ENCODE data around the gene JSRP1. TPM values are rescaled to one million over a fixed set of nuclear protein-coding genes. Genes with fewer than 3 reads are reported as not detected.

The JSRP1 gene
- total RNA-seq, 1 donor from 2014 or later, result not detected

- H3K9me3 ChIP-seq, result no peaks in the 10 kb centered on the region
- TF ChIP-seq, protein P1, sequence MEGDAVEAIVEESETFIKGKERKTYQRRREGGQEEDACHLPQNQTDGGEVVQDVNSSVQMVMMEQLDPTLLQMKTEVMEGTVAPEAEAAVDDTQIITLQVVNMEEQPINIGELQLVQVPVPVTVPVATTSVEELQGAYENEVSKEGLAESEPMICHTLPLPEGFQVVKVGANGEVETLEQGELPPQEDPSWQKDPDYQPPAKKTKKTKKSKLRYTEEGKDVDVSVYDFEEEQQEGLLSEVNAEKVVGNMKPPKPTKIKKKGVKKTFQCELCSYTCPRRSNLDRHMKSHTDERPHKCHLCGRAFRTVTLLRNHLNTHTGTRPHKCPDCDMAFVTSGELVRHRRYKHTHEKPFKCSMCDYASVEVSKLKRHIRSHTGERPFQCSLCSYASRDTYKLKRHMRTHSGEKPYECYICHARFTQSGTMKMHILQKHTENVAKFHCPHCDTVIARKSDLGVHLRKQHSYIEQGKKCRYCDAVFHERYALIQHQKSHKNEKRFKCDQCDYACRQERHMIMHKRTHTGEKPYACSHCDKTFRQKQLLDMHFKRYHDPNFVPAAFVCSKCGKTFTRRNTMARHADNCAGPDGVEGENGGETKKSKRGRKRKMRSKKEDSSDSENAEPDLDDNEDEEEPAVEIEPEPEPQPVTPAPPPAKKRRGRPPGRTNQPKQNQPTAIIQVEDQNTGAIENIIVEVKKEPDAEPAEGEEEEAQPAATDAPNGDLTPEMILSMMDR (IDR thresholded peaks at IDR 0.05), result no peak
- intact Hi-C loops (cut with DNase I), result no loop called here
- H3K27me3 ChIP-seq (ENCODE audit: low read depth), result no peaks in the 10 kb centered on the region
- ATAC-seq (no peak), DNase-seq (no peak)
- no peak overlapping the region for H3K4me3 ChIP-seq
- peaks cover 97% of the 10 kb centered on the region for H3K36me3 ChIP-seq
- no peaks in the 10 kb centered on the region for H3K4me1 ChIP-seq
- no peak overlapping the region for H3K27ac ChIP-seq
Measured at GRCh38 chr19:2226051-2226839, 30.0 kb downstream of the JSRP1 start.

DNA sequence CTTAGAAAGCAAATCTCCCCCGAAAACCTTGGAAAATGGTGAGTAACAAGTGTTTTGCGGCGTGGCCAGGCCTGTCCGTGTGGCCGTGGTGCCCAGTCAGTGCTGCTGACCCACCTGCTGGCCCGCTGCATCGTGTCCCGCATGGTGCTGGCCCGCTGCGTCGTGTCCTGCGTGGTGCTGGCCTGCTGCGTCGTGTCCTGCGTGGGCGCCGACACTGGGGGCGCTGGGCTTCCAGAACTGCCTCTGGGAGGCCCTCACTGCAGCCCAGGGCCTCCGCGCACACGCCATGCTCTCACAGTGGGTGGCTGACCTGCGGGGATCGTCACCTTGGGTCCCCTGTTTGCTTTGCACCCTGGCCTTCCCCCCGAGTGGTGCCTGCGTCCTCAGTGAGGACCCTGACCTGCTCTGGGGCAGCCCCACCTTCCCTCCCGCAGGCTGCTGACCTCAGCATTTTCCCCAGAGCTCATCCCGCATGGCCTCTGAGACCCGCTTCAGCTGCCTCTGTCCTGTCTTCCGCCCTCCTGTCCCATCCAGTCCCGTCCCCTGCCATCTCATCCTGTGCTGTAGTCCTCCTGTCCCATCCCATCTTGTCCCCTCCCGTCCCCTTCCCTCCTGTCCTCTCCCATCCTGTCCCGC, 30.7 kb downstream of the JSRP1 start:
- intact Hi-C loops (cut with DNase I), result no loop called here
- Histone ChIP-seq H3K27ac (no peak overlapping the region), H3K4me1 (no peaks in the 10 kb centered on the region), H3K27me3 (ENCODE audit: low read depth) (no peaks in the 10 kb centered on the region), H3K36me3 (peaks cover 97% of the 10 kb centered on the region), H3K9me3 (no peaks in the 10 kb centered on the region), H3K4me3 (no peak overlapping the region)
- TF ChIP-seq, protein P1 (IDR thresholded peaks at IDR 0.05), result no peak
- ATAC-seq, result no peak
- DNase-seq, result no peak

DNA sequence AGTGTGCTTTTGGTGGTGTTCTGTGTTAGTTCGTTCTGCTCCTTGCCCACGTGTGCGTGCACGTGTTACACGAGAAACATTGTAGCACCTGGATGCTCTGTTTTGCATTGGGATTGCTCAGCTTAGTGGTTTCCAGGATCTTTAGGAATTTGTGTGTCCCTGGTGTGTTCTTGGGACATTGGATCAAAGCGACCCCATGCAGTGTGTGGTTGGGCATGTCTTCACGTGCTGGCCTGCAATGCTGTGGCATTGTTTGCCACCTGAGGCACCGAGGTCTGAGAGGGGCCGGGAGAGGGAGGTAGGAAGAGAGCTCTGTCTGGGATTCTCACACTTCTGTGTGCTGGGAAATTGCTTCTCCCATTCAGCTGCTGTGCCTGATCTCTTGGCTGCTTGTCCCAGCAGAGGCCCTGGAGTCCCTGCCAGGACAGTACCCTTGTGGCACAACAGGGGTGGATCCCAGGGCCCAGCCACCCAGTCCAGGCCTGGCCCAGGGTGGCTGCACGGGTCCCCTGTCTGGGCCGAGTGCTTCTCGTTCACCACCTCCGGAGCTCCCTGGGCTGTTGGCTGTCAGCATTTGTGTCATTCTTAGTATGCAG, 31.4 kb downstream of the JSRP1 start:
- no peak overlapping the region for H3K27ac ChIP-seq
- ATAC-seq (no peak), DNase-seq (no peak)
- H3K36me3 ChIP-seq, result peaks cover 97% of the 10 kb centered on the region
- H3K9me3 ChIP-seq, result no peaks in the 10 kb centered on the region
- intact Hi-C loops (cut with DNase I), result no loop called here
- no peaks in the 10 kb centered on the region for H3K4me1 ChIP-seq
- TF ChIP-seq, protein P1 (IDR thresholded peaks at IDR 0.05), result no peak
- H3K4me3 ChIP-seq, result no peak overlapping the region
- no peaks in the 10 kb centered on the region for H3K27me3 ChIP-seq (ENCODE audit: low read depth)

DNA sequence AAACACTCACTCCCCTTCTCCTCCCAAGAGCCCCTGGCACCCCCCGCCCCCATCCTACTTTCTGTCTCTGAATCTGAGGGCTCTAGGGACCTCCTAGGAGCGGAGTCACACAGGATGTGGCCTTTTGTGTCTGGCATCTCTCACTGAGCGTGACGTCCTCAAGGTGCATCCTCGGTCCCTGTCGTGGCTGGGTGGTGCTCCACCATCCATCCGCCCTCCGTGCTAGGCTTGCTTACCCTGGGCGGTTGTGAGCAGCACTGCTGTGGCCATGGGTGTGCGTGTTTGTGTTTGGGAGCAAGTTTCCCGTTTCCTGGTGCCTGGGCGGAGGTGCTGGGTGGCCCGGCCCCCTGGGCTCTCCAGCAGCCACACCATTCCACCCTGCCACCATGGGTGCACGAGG, 32.3 kb downstream of the JSRP1 start:
- intact Hi-C loops (cut with DNase I), result no loop called here
- peaks cover 97% of the 10 kb centered on the region for H3K36me3 ChIP-seq

GRCh38 chr19:2223391-2223790, 32.8 kb downstream of the JSRP1 start:
- no peak overlapping the region for H3K4me3 ChIP-seq
- DNase-seq (no peak), ATAC-seq (no peak)
- no peaks in the 10 kb centered on the region for H3K9me3 ChIP-seq
- no peaks in the 10 kb centered on the region for H3K27me3 ChIP-seq (ENCODE audit: low read depth)
- H3K4me1 ChIP-seq, result no peaks in the 10 kb centered on the region
- intact Hi-C loops (cut with DNase I), result no loop called here
- H3K27ac ChIP-seq, result no peak overlapping the region
- TF ChIP-seq, protein P1 (IDR thresholded peaks at IDR 0.05), result no peak
- peaks cover 95% of the 10 kb centered on the region for H3K36me3 ChIP-seq

More for the DNA sequence above, 32.3 kb downstream of the JSRP1 start:
- no peaks in the 10 kb centered on the region for H3K27me3 ChIP-seq (ENCODE audit: low read depth)
- H3K27ac ChIP-seq, result no peak overlapping the region
- TF ChIP-seq, protein P1 (IDR thresholded peaks at IDR 0.05), result no peak
- DNase-seq (no peak), ATAC-seq (no peak)
- H3K9me3 ChIP-seq, result no peaks in the 10 kb centered on the region
- no peak overlapping the region for H3K4me3 ChIP-seq
- no peaks in the 10 kb centered on the region for H3K4me1 ChIP-seq
